Breast epithelium (tissue), 4 donors: ENCODE results near the gene RABGAP1L. TPM values are rescaled to one million over a fixed set of nuclear protein-coding genes. Genes with fewer than 3 reads are reported as not detected.
"Not testable (repeated sequence)": the region's sequence is repeated elsewhere in the genome, so short reads cannot be mapped to it uniquely, and the experiment has no call there.

Experiments
- DNase-seq, 2 donors: peaks; one replicate each; pipeline ENCODE4 v3.0.0-alpha.2; 2019; ENCODE audit warnings: low spot score in 2 of 2
- H3K27ac ChIP-seq, 2 donors: fragments of 200-600 bp; sonication (generic) in 1 of 2; one replicate each; pipeline ENCODE4 v1.5.1; 2016 to 2019; ENCODE audit warnings: mild to moderate bottlenecking in 1 of 2
- H3K27me3 ChIP-seq, 2 donors: fragments of 200-600 bp; sonication (generic) in 1 of 2; one replicate each; pipeline versions ENCODE4 v1.5.1 to v1.6.0; 2017 to 2019; ENCODE audit warnings: control low read depth in 1 of 2, mild to moderate bottlenecking in 1 of 2
- H3K36me3 ChIP-seq: fragments of 200-600 bp; one replicate; pipeline ENCODE4 v1.5.1; 2019
- H3K4me1 ChIP-seq, 2 donors: fragments of 200-600 bp; sonication (generic); one replicate each; pipeline ENCODE4 v1.5.1; 2016 to 2019; ENCODE audit warnings: control low read depth in 1 of 2
- H3K4me3 ChIP-seq, 3 donors: fragments of 200-600 bp; sonication (generic); 1 replicate in 2 of 3; 2 replicates in 1 of 3; pipeline ENCODE4 v1.5.1; 2016 to 2019; ENCODE audit warnings: mild to moderate bottlenecking in 3 of 3, moderate library complexity in 2 of 3
- H3K9me3 ChIP-seq, 2 donors: fragments of 200-600 bp; sonication (generic) in 1 of 2; one replicate each; pipeline ENCODE4 v1.5.1; 2016 to 2019; ENCODE audit warnings: control low read depth in 1 of 2
- CTCF ChIP-seq, 3 donors: fragments of 450-650 bp; IDR thresholded peaks; one replicate each; pipeline ENCODE4 v1.5.1; 2016 to 2017; ENCODE audit warnings: antibody characterized with exemption in 3 of 3, mild to moderate bottlenecking in 3 of 3, moderate library complexity in 3 of 3
- POLR2A ChIP-seq: fragments of 450-650 bp; IDR thresholded peaks from one replicate; pipeline ENCODE4 v1.6.1; 2016; ENCODE audit warnings: antibody characterized with exemption, mild to moderate bottlenecking, moderate library complexity
- POLR2AphosphoS5 ChIP-seq, 3 donors: sonication (generic); formaldehyde crosslinking; IDR thresholded peaks; one replicate each; pipeline ENCODE4 v1.6.1; 2017; ENCODE audit warnings: antibody characterized with exemption in 3 of 3
- intact Hi-C: fragments of 100-400 bp; cut with DNase I; formaldehyde crosslinking; loops from one replicate; pipeline ENCODE4 v1.15.1; 2023; ENCODE audit warnings: low total_unique reads
- total RNA-seq, 3 donors: library from RNA; depleted of rRNA; stranded (reverse); fragments of >200 nt; gene quantifications; one replicate each; pipeline ENCODE4 v1.1.0, GENCODE V29; 2016

RABGAP1L gene
- total RNA-seq, 3 donors from 2014 or later: 41.3 to 83.7 (median 49.5) TPM

GRCh38 chr1:174519844-174520243 is 360.5 kb downstream of the RABGAP1L start:
- intact Hi-C loops: no loop called here
- Histone ChIP-seq H3K36me3 (no peaks in the 10 kb centered on the region), H3K27me3 (no peaks in the 10 kb centered on the region), H3K27ac (no peak overlapping the region), H3K4me1 (no peaks in the 10 kb centered on the region), H3K9me3 (peaks cover 5 to 12% of the 10 kb centered on the region in 2 donors), H3K4me3 (no peak overlapping the region)
- no peak for TF ChIP-seq POLR2AphosphoS5 (IDR thresholded peaks at IDR 0.05)
- no peak for TF ChIP-seq CTCF (IDR thresholded peaks at IDR 0.05)
- no peak for TF ChIP-seq POLR2A
- no peak for DNase-seq

GRCh38 chr1:174531751-174532150 is 372.4 kb downstream of the RABGAP1L start:
- H3K4me3 ChIP-seq: no peak overlapping the region
- no peak for TF ChIP-seq CTCF (IDR thresholded peaks at IDR 0.05)
- TF ChIP-seq POLR2AphosphoS5 (IDR thresholded peaks at IDR 0.05): no peak
- TF ChIP-seq POLR2A: no peak
- peaks cover 14 to 16% of the 10 kb centered on the region in 2 donors for H3K9me3 ChIP-seq
- no peak overlapping the region for H3K27ac ChIP-seq
- H3K27me3 ChIP-seq: no peaks in the 10 kb centered on the region
- intact Hi-C loops: no loop called here
- H3K36me3 ChIP-seq: no peaks in the 10 kb centered on the region
- no peaks in the 10 kb centered on the region for H3K4me1 ChIP-seq
- DNase-seq: no peak

GRCh38 chr1:174534789-174535188 is 375.5 kb downstream of the RABGAP1L start:
- Histone ChIP-seq H3K9me3 (peaks cover 14 to 16% of the 10 kb centered on the region in 2 donors), H3K4me1 (no peaks in the 10 kb centered on the region), H3K27ac (no peak overlapping the region), H3K36me3 (no peaks in the 10 kb centered on the region), H3K4me3 (no peak overlapping the region), H3K27me3 (no peaks in the 10 kb centered on the region)
- no peak for DNase-seq
- intact Hi-C loops: no loop called here
- TF ChIP-seq POLR2A: no peak
- TF ChIP-seq CTCF (IDR thresholded peaks at IDR 0.05): no peak
- no peak for TF ChIP-seq POLR2AphosphoS5 (IDR thresholded peaks at IDR 0.05)

- H3K36me3 ChIP-seq: no peaks in the 10 kb centered on the region
- intact Hi-C loops: no loop called here
- H3K4me3 ChIP-seq: no peak overlapping the region
- no peaks in the 10 kb centered on the region for H3K4me1 ChIP-seq
- H3K9me3 ChIP-seq: peaks cover 12 to 14% of the 10 kb centered on the region in 2 donors
- no peak for DNase-seq
- no peak overlapping the region for H3K27ac ChIP-seq
- TF ChIP-seq CTCF (IDR thresholded peaks at IDR 0.05): no peak
- TF ChIP-seq POLR2AphosphoS5 (IDR thresholded peaks at IDR 0.05): no peak
- no peak for TF ChIP-seq POLR2A
- no peaks in the 10 kb centered on the region for H3K27me3 ChIP-seq
Measured at GRCh38 chr1:174535207-174535606, 375.9 kb downstream of the RABGAP1L start.

GRCh38 chr1:174543421-174543820 is 384.1 kb downstream of the RABGAP1L start:
- H3K27me3 ChIP-seq, H3K4me3 ChIP-seq, H3K4me1 ChIP-seq, H3K27ac ChIP-seq, DNase-seq, H3K36me3 ChIP-seq, intact Hi-C loops: not testable (repeated sequence)
- peaks cover 8 to 15% of the 10 kb centered on the region in 2 donors for H3K9me3 ChIP-seq

- TF ChIP-seq POLR2A (no peak), CTCF (IDR thresholded peaks at IDR 0.05) (no peak), POLR2AphosphoS5 (IDR thresholded peaks at IDR 0.05) (no peak)
- peaks cover 3 to 4% of the 10 kb centered on the region in 2 donors for H3K9me3 ChIP-seq
- no peaks in the 10 kb centered on the region for H3K36me3 ChIP-seq
- DNase-seq: no peak
- no peak overlapping the region for H3K4me3 ChIP-seq
- H3K27ac ChIP-seq: no peak overlapping the region
- H3K27me3 ChIP-seq: no peaks in the 10 kb centered on the region
- H3K4me1 ChIP-seq: no peaks in the 10 kb centered on the region
- intact Hi-C loops: no loop called here
Measured at GRCh38 chr1:174550296-174550695, 391.0 kb downstream of the RABGAP1L start.
